HG02588 (cell line): ENCODE results near the gene FAM133A.

Source experiments
- ATAC-seq: cut with Tn5 transposase; IDR thresholded peaks from one replicate; pipeline ENCODE4 v1.9.1; 2021; ENCODE audit warnings: mild to moderate bottlenecking, moderate library complexity; ENCODE audit not compliant: unreplicated experiment

Gene FAM133A

GRCh38 chrX:93673869-93674271 is at the start of gene FAM133A:
TSS of gene FAM133A (plus strand) at chrX:93674206. CDS start at chrX:93709420, 35,214 bp downstream.
- ATAC-seq, result no peak

GRCh38 chrX:93637591-93637990 is 36.4 kb upstream of the FAM133A start:
- ATAC-seq, result no peak

- ATAC-seq, result no peak
Measured at GRCh38 chrX:93649381-93649780, 24.6 kb upstream of the FAM133A start.

- ATAC-seq, result no peak
Measured at GRCh38 chrX:93660575-93660974, 13.4 kb upstream of the FAM133A start.

GRCh38 chrX:93673056-93673868 is 744 bp upstream of the FAM133A start, which contains the start of gene NAP1L3:
TSS of gene NAP1L3 (minus strand) at chrX:93673578. CDS start at chrX:93673304, 274 bp downstream.
- ATAC-seq, result peak; percentile 89

- ATAC-seq, result no peak
Measured at GRCh38 chrX:93695981-93696380, 22.0 kb downstream of the FAM133A start.

GRCh38 chrX:93703701-93704100 is 29.7 kb downstream of the FAM133A start:
- ATAC-seq, result no peak

- no peak for ATAC-seq
Measured at GRCh38 chrX:93711076-93711475, 37.1 kb downstream of the FAM133A start.

GRCh38 chrX:93741811-93742210 is 67.8 kb downstream of the FAM133A start:
- ATAC-seq, result no peak

GRCh38 chrX:93760163-93760562 is 86.2 kb downstream of the FAM133A start:
- no peak for ATAC-seq
